GM20431 (cell line): ENCODE results near the gene KLHDC7A.
"Not testable (repeated sequence)": the region's sequence is repeated elsewhere in the genome, so short reads cannot be mapped to it uniquely, and the experiment has no call there.

Experiments used
- in situ Hi-C: fragments of 300-500 bp; cut with MseI, MboI; formaldehyde crosslinking; loops from one replicate; pipeline ENCODE4 v1.15.0; 2020; ENCODE audit warnings: low sequenced_read_pairs; ENCODE audit not compliant: unreplicated experiment

The KLHDC7A gene

GRCh38 chr1:18480315-18481189, at the start of gene KLHDC7A:
TSS of gene KLHDC7A (plus strand) at chr1:18480930. CDS start at chr1:18480982, 52 bp downstream.
- in situ Hi-C loops = no loop called here

- in situ Hi-C loops = no loop called here
Measured at GRCh38 chr1:18434041-18434440, 46.7 kb upstream of the KLHDC7A start.

DNA sequence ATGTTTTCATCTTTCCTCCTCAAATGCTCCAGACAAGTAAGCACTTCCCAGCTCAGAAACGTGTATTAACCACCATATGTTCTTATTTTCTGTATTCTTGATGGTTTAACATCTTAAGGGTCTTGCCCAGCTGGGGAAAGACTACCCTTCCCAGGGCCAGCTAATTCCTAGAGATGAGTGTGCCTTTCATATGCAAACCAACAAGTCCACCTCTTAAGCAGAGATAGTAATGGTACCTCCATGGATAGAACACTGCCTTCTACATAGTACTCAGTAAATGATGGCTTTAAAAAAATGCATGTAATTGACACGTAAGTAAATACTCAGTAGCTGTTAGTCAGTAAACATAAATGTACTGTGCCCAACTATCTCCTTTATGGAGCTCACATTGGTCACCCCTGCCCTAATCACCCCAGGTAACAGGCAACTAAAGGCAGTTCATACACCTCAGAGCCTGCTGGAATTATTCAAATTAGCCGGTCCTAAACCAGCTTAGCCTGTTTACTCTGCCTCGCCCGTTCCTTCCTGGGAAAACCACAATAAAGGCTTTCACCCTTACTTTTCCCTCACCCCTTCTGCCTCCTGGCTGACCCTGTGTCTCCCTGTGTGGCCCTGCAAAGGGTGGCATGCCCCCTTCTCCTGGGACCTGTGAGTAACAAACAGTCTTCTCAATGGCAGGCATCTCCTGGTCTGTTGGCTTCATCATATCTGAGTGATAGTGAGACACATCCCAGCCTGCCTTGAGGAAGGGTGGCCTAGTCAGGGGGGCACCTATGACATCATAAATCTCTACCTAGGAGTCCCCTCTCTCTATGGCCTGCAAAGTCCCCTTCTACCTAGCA, 40.1 kb upstream of the KLHDC7A start:
- in situ Hi-C loops = no loop called here

DNA sequence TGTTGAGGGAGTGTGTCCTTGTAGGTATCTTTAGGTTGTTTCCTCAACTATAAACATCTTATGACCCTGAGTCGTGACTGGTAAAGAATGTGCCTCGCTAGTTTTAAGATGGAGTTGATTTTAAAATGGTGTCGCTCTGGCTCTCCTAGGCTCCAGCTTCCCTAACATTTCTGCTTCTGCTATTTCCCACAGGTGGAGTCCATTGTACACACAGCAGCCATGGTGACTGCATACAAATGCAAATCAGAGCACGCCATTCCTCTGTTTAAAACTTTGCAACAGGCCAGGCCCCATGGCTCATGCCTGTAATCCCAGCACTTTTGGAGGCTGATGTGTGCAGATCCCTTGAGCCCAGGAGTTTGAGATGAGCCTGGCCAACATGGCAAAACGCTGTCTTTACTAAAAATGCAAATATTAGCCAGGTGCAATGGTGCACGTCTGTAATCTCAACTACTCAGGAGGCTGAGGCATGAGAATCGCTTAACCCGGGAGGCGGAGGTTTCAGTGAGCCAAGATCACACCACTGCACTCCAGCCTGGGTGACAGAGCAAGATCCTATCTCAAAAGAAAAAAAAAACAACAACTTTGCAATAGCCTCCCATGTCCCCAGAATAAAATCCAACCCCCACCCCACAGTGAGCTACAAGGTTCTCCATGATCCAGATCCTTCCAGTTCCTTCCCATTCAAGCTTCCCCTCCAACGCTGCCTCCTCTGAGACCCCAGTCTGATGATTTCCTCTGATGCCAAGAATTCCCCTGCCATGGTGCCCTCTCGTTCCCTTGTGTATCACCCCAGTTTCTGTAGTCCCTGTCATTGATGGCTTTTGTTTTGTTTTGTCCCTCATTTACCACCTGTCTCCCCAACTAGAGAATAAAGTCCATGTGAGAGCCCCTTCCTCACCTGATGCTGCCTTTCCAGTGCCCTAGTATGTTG, 36.9 kb upstream of the KLHDC7A start:
- in situ Hi-C loops = no loop called here

- in situ Hi-C loops = no loop called here
Measured at GRCh38 chr1:18444563-18444962, 36.2 kb upstream of the KLHDC7A start.

GRCh38 chr1:18446751-18447150, 34.0 kb upstream of the KLHDC7A start:
- in situ Hi-C loops = no loop called here

- in situ Hi-C loops = no loop called here
Measured at GRCh38 chr1:18447509-18448220, 33.1 kb upstream of the KLHDC7A start.

DNA sequence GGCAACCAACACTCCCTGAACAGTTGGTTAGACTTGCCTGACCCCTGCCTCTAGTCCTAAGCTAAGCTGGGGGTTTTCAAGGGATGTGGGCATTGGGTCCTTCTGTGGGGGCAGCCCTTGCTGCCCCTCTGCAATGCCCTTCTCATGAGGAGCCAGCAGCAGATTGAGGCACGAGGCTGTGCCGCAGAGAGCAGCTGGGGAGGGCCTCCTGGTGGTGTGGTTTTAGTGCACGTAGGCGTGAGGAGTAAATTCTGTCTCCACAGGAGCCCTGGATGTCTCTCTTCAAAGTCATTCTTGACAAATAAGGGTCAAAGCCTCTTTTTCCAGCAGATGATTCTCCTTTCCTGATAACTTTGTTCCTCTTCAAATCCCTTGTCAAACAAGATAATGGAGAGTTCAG, 31.8 kb upstream of the KLHDC7A start:
- in situ Hi-C loops = no loop called here

GRCh38 chr1:18452550-18452949, 28.2 kb upstream of the KLHDC7A start:
- in situ Hi-C loops = no loop called here

DNA sequence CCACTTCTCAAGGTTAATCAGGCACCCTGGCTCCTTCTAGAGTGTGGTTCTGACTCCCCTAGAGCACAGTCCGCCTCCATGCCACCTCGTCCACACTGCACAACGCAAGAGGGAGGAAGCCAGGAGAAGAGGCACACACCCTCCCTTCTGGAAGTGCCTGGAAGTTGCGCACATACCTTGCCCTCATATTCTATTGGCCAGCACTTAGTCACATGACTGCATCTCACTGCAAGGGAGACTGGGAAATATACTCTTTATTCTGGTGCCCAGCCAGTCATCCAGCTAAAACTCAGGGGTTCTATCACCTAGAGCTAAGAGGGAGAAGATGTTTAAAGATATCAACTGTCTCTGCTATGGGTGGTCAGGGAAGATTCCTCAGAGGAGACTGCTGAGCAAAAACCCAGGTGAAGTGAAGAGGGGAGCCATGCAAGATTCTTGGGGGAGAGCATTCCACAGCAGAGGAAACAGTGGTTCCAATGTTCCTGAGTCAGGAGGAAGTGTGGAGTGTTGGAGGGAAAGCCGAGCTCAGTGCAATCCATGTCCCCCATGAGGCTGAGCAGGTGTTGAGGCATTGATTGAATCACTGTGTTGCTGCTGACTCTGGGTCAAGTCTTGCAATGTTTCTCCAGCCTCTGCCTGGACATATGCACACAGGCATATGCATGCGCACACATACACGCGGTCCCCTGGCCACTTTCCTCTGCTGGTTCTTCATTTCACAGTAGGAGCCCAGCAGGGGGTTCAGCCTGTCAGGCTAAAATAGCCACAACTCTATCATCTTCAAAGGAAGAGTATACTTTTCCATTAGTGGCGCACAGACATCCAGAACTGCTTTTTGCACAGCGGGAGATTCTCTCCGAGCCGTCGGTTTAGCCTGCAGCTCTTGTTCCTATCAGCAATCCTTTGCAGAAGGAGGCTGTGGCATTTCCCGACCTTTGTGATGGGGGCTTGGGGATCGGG, 22.3 kb upstream of the KLHDC7A start:
- in situ Hi-C loops = no loop called here

- in situ Hi-C loops = no loop called here
Measured at GRCh38 chr1:18461656-18462055, 19.1 kb upstream of the KLHDC7A start.

GRCh38 chr1:18462517-18462916, 18.2 kb upstream of the KLHDC7A start:
- in situ Hi-C loops = not testable (repeated sequence)

- in situ Hi-C loops = no loop called here
Measured at GRCh38 chr1:18463063-18463462, 17.7 kb upstream of the KLHDC7A start.

- in situ Hi-C loops = no loop called here
Measured at GRCh38 chr1:18463984-18464664, 16.6 kb upstream of the KLHDC7A start.

DNA sequence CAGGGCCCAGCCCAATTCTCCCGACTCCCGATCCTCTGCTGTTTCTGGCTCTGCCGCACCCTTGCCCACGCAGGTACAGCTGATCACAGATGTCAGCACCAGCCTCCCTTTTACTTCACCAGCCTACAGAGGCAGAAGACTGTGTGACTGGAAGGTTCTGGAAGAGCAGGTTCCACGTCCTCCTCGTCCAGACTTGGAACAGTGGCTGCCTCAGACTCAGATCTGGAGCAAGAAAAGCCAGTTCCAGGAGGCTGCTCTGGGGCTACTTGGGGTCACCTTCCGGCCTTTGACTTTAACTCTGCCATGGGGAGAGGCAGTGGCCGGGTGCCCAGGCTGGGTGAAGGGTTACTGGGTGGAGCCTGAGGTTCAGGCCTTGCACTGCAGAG, 16.1 kb upstream of the KLHDC7A start:
- in situ Hi-C loops = no loop called here

DNA sequence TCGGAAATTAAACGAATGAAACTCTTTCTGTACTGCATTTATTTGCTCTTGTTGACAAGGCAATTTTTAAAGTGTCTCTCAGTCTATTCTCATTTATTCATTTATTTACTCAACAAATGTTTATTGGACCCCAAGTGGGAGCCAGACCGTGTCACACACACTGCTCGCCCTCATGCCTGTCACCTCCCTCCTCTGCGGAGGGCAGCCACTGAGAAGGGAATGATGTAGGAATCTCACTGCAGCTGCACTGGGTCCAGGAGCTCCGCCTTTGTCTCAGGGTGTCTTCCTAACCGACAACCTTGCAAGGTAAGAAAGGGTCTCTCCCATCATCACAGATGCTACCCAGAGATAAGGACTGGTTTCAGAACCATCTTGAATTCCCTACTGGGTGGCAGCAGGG, 14.1 kb upstream of the KLHDC7A start:
- in situ Hi-C loops = no loop called here

DNA sequence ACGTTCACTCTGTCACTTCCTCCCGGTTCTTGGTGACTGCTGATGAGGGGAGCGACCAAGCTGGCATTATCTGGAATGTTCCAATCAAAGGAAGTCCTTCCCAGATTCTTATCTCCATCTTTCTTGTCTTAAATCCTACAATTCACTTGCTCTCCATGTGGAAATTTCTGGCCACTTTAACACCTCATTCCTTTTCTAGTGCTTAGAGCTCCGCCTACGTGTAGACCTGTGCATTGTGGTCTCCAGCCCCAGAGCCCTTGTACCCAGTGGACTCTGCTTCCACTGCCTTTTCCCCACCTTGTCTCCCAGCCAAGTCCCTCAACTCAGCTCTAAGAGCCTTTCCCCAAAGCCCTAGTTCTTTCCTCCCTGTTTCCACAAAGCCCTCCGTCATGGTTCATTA, 12.2 kb upstream of the KLHDC7A start:
- in situ Hi-C loops = no loop called here

DNA sequence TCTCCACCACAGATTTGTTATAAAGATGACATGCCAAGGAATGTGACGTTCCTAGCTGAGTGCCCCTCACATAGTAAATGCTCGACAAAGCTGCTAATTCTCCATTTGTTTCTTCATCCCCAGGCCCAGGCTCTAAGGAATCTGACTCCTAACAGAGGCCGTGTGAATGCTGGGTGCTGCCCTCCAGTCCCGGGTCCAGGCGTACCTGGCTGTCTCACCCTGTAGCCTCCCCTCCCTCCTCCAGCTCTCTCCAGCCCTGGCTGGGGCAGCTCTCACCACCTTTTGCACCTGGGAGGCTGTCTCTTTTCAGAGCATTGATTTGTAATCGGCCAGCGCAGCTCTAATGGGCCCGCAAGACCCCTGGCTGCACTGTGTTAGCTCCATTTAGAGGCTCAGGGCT, 11.2 kb upstream of the KLHDC7A start:
- in situ Hi-C loops = no loop called here
